GM12891 (cell line): ENCODE results near the gene BEND6.
"Not testable (repeated sequence)": the region's sequence is repeated elsewhere in the genome, so short reads cannot be mapped to it uniquely, and the experiment has no call there.

ENCODE experiments used
- DNase-seq: peaks from one replicate; pipeline ENCODE4 v3.0.0; 2011; ENCODE audit warnings: low spot score; ENCODE audit not compliant: insufficient read length
- FAIRE-seq: peaks from 2 replicates; lab custom pipeline; 2011; peaks lifted over from hg19 to GRCh38; lab: Jason Lieb, UNC
- PAX5 ChIP-seq: IDR thresholded peaks from 2 replicates; pipeline ENCODE4 v1.6.1; 2011; ENCODE audit warnings: low read length, moderate library complexity, mild to moderate bottlenecking; ENCODE audit not compliant: insufficient read depth, severe bottlenecking
- POLR2A ChIP-seq: IDR thresholded peaks from 2 replicates; pipeline ENCODE4 v1.6.1; 2011; ENCODE audit warnings: low read depth, low read length, control low read depth
- POLR2AphosphoS5 ChIP-seq: IDR thresholded peaks from 2 replicates; pipeline ENCODE4 v1.6.1; 2011; ENCODE audit warnings: low read depth, low read length, control low read depth
- POU2F2 ChIP-seq: IDR thresholded peaks from 2 replicates; pipeline ENCODE4 v1.6.1; 2011; ENCODE audit warnings: low read depth, mild to moderate bottlenecking, control low read depth, low read length, moderate library complexity
- SPI1 ChIP-seq: IDR thresholded peaks from 2 replicates; pipeline ENCODE4 v1.6.1; 2011; ENCODE audit warnings: low read depth, low read length, control low read depth
- TAF1 ChIP-seq: IDR thresholded peaks from 2 replicates; pipeline ENCODE4 v1.6.1; 2011; ENCODE audit warnings: low read depth, low read length, control low read depth

BEND6 gene

GRCh38 chr6:56996401-56996800 is 41.5 kb downstream of the BEND6 start:
- TF ChIP-seq TAF1, result no peak
- no peak for TF ChIP-seq POLR2AphosphoS5
- no peak for TF ChIP-seq PAX5
- TF ChIP-seq SPI1, result no peak
- TF ChIP-seq POLR2A, result no peak
- TF ChIP-seq POU2F2, result no peak
- DNase-seq, result no peak
- FAIRE-seq, result no peak

GRCh38 chr6:56999049-56999448 is 44.1 kb downstream of the BEND6 start:
- TF ChIP-seq TAF1 (no peak), POLR2AphosphoS5 (no peak), POU2F2 (no peak), POLR2A (no peak)
- DNase-seq (no peak), FAIRE-seq (no peak)

- not testable (repeated sequence) for DNase-seq, FAIRE-seq
These were observed 44.8 kb downstream of the BEND6 start for GRCh38 chr6:56999748-57000147.

GRCh38 chr6:57002197-57002596 is 47.3 kb downstream of the BEND6 start:
- no peak for TF ChIP-seq POU2F2
- no peak for TF ChIP-seq PAX5
- no peak for TF ChIP-seq POLR2AphosphoS5

GRCh38 chr6:57004292-57004691 is 49.4 kb downstream of the BEND6 start:
- no peak for FAIRE-seq
- DNase-seq, result no peak
- TF ChIP-seq SPI1 (no peak), POLR2A (no peak), POLR2AphosphoS5 (no peak), POU2F2 (no peak), PAX5 (no peak), TAF1 (no peak)

More at GRCh38 chr6:57002197-57002596, 47.3 kb downstream of the BEND6 start:
- no peak for FAIRE-seq
- DNase-seq, result no peak

- FAIRE-seq (no peak), DNase-seq (no peak)
- no peak for TF ChIP-seq POLR2A
- no peak for TF ChIP-seq POU2F2
- no peak for TF ChIP-seq SPI1
- no peak for TF ChIP-seq TAF1
- no peak for TF ChIP-seq PAX5
- no peak for TF ChIP-seq POLR2AphosphoS5
These were observed 51.2 kb downstream of the BEND6 start for GRCh38 chr6:57006101-57006500.

- not testable (repeated sequence) for DNase-seq, FAIRE-seq
These were observed 53.2 kb downstream of the BEND6 start for GRCh38 chr6:57008069-57008468.

- FAIRE-seq, result peak; percentile 68
- TF ChIP-seq SPI1, result no peak
- TF ChIP-seq PAX5, result no peak
- TF ChIP-seq POLR2AphosphoS5, result no peak
- no peak for TF ChIP-seq POLR2A
- TF ChIP-seq POU2F2, result no peak
- TF ChIP-seq TAF1, result no peak
- DNase-seq, result no peak
These were observed 58.6 kb downstream of the BEND6 start for GRCh38 chr6:57013521-57013926.

GRCh38 chr6:57017069-57017468 is 62.2 kb downstream of the BEND6 start:
- no peak for TF ChIP-seq POLR2A
- no peak for TF ChIP-seq PAX5
- no peak for TF ChIP-seq POU2F2
- no peak for TF ChIP-seq SPI1
- DNase-seq (no peak), FAIRE-seq (no peak)

- no peak for TF ChIP-seq POLR2AphosphoS5
- no peak for TF ChIP-seq POU2F2
- no peak for TF ChIP-seq PAX5
- TF ChIP-seq SPI1, result no peak
- no peak for TF ChIP-seq TAF1
- no peak for TF ChIP-seq POLR2A
- DNase-seq, result no peak
- FAIRE-seq, result no peak
These were observed 62.9 kb downstream of the BEND6 start for GRCh38 chr6:57017841-57018240.

- TF ChIP-seq POU2F2 (no peak), POLR2A (no peak), POLR2AphosphoS5 (no peak), SPI1 (no peak), TAF1 (no peak), PAX5 (no peak)
- no peak for DNase-seq
- no peak for FAIRE-seq
These were observed 64.5 kb downstream of the BEND6 start for GRCh38 chr6:57019434-57019833.
